Esophagus muscularis mucosa (tissue), 4 donors: ENCODE measurements around the gene PDZRN3. TPM values are rescaled to one million over a fixed set of nuclear protein-coding genes. Genes with fewer than 3 reads are reported as not detected.
A peak's percentile ranks its signal among the peaks of the same experiment; 100 is the strongest.

ENCODE experiments used
- DNase-seq: peaks from one replicate; pipeline ENCODE4 v3.0.0-alpha.2; 2017; ENCODE audit errors: extremely low spot score
- H3K27ac ChIP-seq, 4 donors: fragments of 200-600 bp; sonication (generic); replicated peaks in 1 of 4; 1 replicate in 3 of 4; 2 replicates in 1 of 4; pipeline ENCODE4 v1.5.1; 2016 to 2019; ENCODE audit warnings: mild to moderate bottlenecking in 1 of 4
- H3K27me3 ChIP-seq, 4 donors: fragments of 200-600 bp; sonication (generic); one replicate each; pipeline versions ENCODE4 v1.5.1 to v1.6.0; 2016 to 2019
- H3K36me3 ChIP-seq, 4 donors: fragments of 200-600 bp; sonication (generic); one replicate each; pipeline ENCODE4 v1.5.1; 2016 to 2019
- H3K4me1 ChIP-seq, 4 donors: fragments of 200-600 bp; sonication (generic); one replicate each; pipeline ENCODE4 v1.5.1; 2016 to 2019
- H3K4me3 ChIP-seq, 4 donors: fragments of 200-600 bp; sonication (generic); 1 replicate in 2 of 4; 2 replicates in 2 of 4; pipeline ENCODE4 v1.5.1; 2016 to 2019; ENCODE audit warnings: mild to moderate bottlenecking in 4 of 4, moderate library complexity in 1 of 4
- H3K9me3 ChIP-seq, 4 donors: fragments of 200-600 bp; sonication (generic); 1 replicate in 3 of 4; 2 replicates in 1 of 4; pipeline ENCODE4 v1.5.1; 2016 to 2019
- CTCF ChIP-seq, 3 experiments: fragments of 200-600 bp in 2 of 3; fragments of 450-650 bp in 1 of 3; sonication (generic) in 2 of 3; IDR thresholded peaks; one replicate each; pipeline ENCODE4 v1.5.1; 2017 to 2019; ENCODE audit warnings: antibody characterized with exemption in 3 of 3, mild to moderate bottlenecking in 2 of 3, moderate library complexity in 1 of 3
- EP300 ChIP-seq: sonication (generic); formaldehyde crosslinking; IDR thresholded peaks from one replicate; pipeline ENCODE4 v1.6.1; 2017; ENCODE audit warnings: antibody characterized with exemption
- POLR2A ChIP-seq: fragments of 450-650 bp; IDR thresholded peaks from one replicate; pipeline ENCODE4 v1.6.1; 2017; ENCODE audit warnings: antibody characterized with exemption, moderate library complexity, mild to moderate bottlenecking, low read depth
- POLR2AphosphoS5 ChIP-seq, 2 donors: sonication (generic); formaldehyde crosslinking; IDR thresholded peaks; one replicate each; pipeline ENCODE4 v1.6.1; 2017; ENCODE audit warnings: antibody characterized with exemption in 2 of 2
- WGBS: methylation state at CpG from one replicate; pipeline ENCODE4 v1.1.5; 2018; 5-methylcytosine and 5-hydroxymethylcytosine counted together
- intact Hi-C: fragments of 100-400 bp; cut with DNase I; formaldehyde crosslinking; loops from one replicate; pipeline ENCODE4 v1.15.1; 2023
- total RNA-seq, 4 donors: library from RNA; depleted of rRNA; stranded (reverse); fragments of >200 nt; gene quantifications; one replicate each; pipeline versions ENCODE4 v1.1.0 to v1.2.1, GENCODE V29; 2016

The PDZRN3 gene
- total RNA-seq, 4 donors from 2014 or later: 149 to 314 (median 220) TPM

- no peak for DNase-seq
- Histone ChIP-seq H3K9me3 (no peaks in the 10 kb centered on the region), H3K4me3 (no peak overlapping the region), H3K4me1 (peaks cover 62 to 98% (median 96%) of the 10 kb centered on the region in 4 donors), H3K36me3 (peaks cover 0 to 15% (median 3%) of the 10 kb centered on the region in 4 donors), H3K27ac (peak overlapping the region; percentile 67 to 95 (median 85)), H3K27me3 (no peaks in the 10 kb centered on the region)
- TF ChIP-seq EP300 (no peak), POLR2AphosphoS5 (IDR thresholded peaks at IDR 0.05) (no peak), CTCF (IDR thresholded peaks at IDR 0.05) (no peak)
- intact Hi-C loops: no loop called here
Observed at GRCh38 chr3:73605861-73606260, 18.9 kb downstream of the PDZRN3 start.

DNA sequence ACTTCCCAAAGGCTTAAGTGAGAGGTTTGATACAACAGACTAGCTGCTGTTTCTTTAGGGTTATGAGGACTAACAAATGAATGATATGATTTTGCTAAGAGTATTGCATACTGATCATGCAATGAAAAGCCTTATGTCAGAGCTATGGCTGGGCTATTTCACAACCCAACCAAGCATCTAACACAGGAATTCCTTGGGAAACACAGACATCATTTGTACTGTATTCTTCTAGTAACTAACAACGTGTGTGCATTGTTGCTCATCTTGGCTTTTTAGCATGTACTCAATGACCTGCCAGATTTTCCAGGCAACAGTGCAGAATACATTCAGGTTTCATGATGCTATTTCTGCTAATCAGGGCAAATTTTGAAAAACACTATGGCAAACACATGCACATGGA is 19.3 kb downstream of the PDZRN3 start:
- Histone ChIP-seq H3K27me3 (no peaks in the 10 kb centered on the region), H3K36me3 (peaks cover 0 to 15% (median 3%) of the 10 kb centered on the region in 4 donors), H3K27ac (peak overlapping the region; percentile 67 to 95 (median 85)), H3K4me1 (peaks cover 63 to 98% (median 96%) of the 10 kb centered on the region in 4 donors), H3K4me3 (no peak overlapping the region), H3K9me3 (no peaks in the 10 kb centered on the region)
- intact Hi-C loops: no loop called here
- 33% methylated on average over 1 of the region's 1 CpG for WGBS
- DNase-seq: no peak
- TF ChIP-seq EP300 (no peak), POLR2AphosphoS5 (IDR thresholded peaks at IDR 0.05) (peak in 1 of 2 donors; percentile 74), POLR2A (no peak), CTCF (IDR thresholded peaks at IDR 0.05) (no peak)

GRCh38 chr3:73604451-73604850 is 20.3 kb downstream of the PDZRN3 start:
- WGBS: 47% methylated on average over 3 of the region's 3 CpGs

DNA sequence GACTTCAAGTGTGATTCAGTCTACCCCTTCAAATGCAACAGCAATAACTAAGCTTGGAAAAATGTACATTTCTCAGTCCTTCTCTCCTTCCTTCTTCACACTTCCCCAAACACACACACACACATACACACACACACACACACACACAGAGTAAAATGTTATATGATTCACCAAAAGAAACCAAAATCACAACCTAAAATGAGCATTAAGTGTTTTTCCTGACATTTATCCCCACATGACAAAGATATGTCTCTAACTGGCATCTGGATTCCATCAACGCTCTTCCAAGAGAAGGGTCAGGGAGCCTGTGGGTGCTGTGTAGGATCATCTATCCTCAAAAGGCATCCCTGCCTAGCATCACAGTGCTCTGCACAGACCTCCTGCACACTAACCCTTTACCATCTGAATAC is 21.0 kb downstream of the PDZRN3 start:
- H3K4me1 ChIP-seq: peaks cover 72 to 98% (median 96%) of the 10 kb centered on the region in 4 donors
- intact Hi-C loops: loop anchor here (5.0 kb wide), 1 partner anchor 91 kb away; no protein-coding TSS in a partner anchor
- H3K27ac ChIP-seq: peak overlapping the region; percentile 67 to 95 (median 85)
- TF ChIP-seq POLR2AphosphoS5 (IDR thresholded peaks at IDR 0.05): peak in 1 of 2 donors; percentile 80
- no peak for TF ChIP-seq POLR2A
- no peak overlapping the region for H3K4me3 ChIP-seq
- no peaks in the 10 kb centered on the region for H3K9me3 ChIP-seq
- peaks cover 0 to 15% (median 3%) of the 10 kb centered on the region in 4 donors for H3K36me3 ChIP-seq
- WGBS: 47% methylated on average over 1 of the region's 1 CpG
- H3K27me3 ChIP-seq: no peaks in the 10 kb centered on the region
- no peak for DNase-seq

More at GRCh38 chr3:73604451-73604850, 20.3 kb downstream of the PDZRN3 start:
- Histone ChIP-seq H3K36me3 (peaks cover 0 to 15% (median 3%) of the 10 kb centered on the region in 4 donors), H3K9me3 (no peaks in the 10 kb centered on the region), H3K4me3 (no peak overlapping the region), H3K4me1 (peaks cover 71 to 98% (median 96%) of the 10 kb centered on the region in 4 donors), H3K27me3 (no peaks in the 10 kb centered on the region), H3K27ac (peak overlapping the region; percentile 67 to 95 (median 85))
- intact Hi-C loops: loop anchor here (5.0 kb wide), 1 partner anchor 92 kb away; no protein-coding TSS in a partner anchor
- no peak for DNase-seq
- TF ChIP-seq EP300: no peak
- no peak for TF ChIP-seq POLR2AphosphoS5 (IDR thresholded peaks at IDR 0.05)
- no peak for TF ChIP-seq POLR2A
- no peak for TF ChIP-seq CTCF (IDR thresholded peaks at IDR 0.05)

GRCh38 chr3:73602170-73602569 is 22.6 kb downstream of the PDZRN3 start:
- DNase-seq: no peak
- intact Hi-C loops: loop anchor here (5.0 kb wide), 1 partner anchor 90 kb away; no protein-coding TSS in a partner anchor
- Histone ChIP-seq H3K4me1 (peaks cover 82 to 100% (median 97%) of the 10 kb centered on the region in 4 donors), H3K9me3 (no peaks in the 10 kb centered on the region), H3K4me3 (no peak overlapping the region), H3K36me3 (peaks cover 0 to 3% (median 0%) of the 10 kb centered on the region in 4 donors), H3K27ac (peak overlapping the region; percentile 67 to 95 (median 85)), H3K27me3 (no peaks in the 10 kb centered on the region)
- peak in 1 of 2 donors; percentile 50 for TF ChIP-seq POLR2AphosphoS5 (IDR thresholded peaks at IDR 0.05)
- no peak for TF ChIP-seq CTCF (IDR thresholded peaks at IDR 0.05)
- WGBS: 38% methylated on average over 3 of the region's 3 CpGs
